ENCODE results near the gene AKT2. TPM values are rescaled to one million over a fixed set of nuclear protein-coding genes. Genes with fewer than 3 reads are reported as not detected.

Gene AKT2
- total and polyA plus RNA-seq, 12 donors: 56.7 to 147 (median 123) TPM

- no peak overlapping the region for H3K27ac ChIP-seq
- no peak for DNase-seq
- WGBS, 2 donors: 73 to 79% methylated on average over 4 of the region's 4 CpGs
- H3K36me3 ChIP-seq: peaks cover 0 to 78% (median 32%) of the 10 kb centered on the region in 9 donors
- peaks cover 0 to 27% (median 12%) of the 10 kb centered on the region in 9 donors for H3K4me1 ChIP-seq
- TF ChIP-seq, protein P1, sequence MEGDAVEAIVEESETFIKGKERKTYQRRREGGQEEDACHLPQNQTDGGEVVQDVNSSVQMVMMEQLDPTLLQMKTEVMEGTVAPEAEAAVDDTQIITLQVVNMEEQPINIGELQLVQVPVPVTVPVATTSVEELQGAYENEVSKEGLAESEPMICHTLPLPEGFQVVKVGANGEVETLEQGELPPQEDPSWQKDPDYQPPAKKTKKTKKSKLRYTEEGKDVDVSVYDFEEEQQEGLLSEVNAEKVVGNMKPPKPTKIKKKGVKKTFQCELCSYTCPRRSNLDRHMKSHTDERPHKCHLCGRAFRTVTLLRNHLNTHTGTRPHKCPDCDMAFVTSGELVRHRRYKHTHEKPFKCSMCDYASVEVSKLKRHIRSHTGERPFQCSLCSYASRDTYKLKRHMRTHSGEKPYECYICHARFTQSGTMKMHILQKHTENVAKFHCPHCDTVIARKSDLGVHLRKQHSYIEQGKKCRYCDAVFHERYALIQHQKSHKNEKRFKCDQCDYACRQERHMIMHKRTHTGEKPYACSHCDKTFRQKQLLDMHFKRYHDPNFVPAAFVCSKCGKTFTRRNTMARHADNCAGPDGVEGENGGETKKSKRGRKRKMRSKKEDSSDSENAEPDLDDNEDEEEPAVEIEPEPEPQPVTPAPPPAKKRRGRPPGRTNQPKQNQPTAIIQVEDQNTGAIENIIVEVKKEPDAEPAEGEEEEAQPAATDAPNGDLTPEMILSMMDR (IDR thresholded peaks at IDR 0.05): no peak
- H3K9me3 ChIP-seq: no peaks in the 10 kb centered on the region
- H3K4me3 ChIP-seq: no peak overlapping the region
- intact Hi-C loops (cut with DNase I): no loop called here
- no peaks in the 10 kb centered on the region for H3K27me3 ChIP-seq
- ATAC-seq: no peak
These were observed 33.2 kb downstream of the AKT2 start for GRCh38 chr19:40251991-40252390.

DNA sequence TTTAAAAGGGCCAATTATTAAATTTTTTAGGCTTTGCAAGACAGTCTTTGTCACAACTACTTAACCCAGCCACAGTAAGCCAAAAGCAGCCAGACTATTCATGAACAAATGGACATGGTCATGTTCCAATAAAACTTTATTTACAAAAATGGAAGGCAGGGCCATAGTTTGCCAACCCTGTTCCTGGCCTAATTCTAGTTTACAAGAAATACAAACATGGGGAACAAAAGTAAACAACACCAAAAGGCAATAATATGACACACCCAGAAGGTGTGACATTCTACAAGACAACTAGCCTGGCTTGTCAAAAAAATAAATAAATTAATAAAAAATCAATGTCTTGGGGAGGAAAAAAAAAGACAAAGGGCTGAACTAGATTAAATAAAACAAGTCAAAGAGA is 33.9 kb downstream of the AKT2 start:
- TF ChIP-seq, protein P1 (IDR thresholded peaks at IDR 0.05): no peak
- no peak for ATAC-seq
- Histone ChIP-seq H3K4me1 (peaks cover 0 to 21% (median 11%) of the 10 kb centered on the region in 9 donors), H3K4me3 (no peak overlapping the region), H3K9me3 (no peaks in the 10 kb centered on the region), H3K27me3 (no peaks in the 10 kb centered on the region), H3K36me3 (peaks cover 0 to 71% (median 26%) of the 10 kb centered on the region in 9 donors), H3K27ac (no peak overlapping the region)
- DNase-seq: no peak
- intact Hi-C loops (cut with DNase I): no loop called here

GRCh38 chr19:40249781-40250180 is 35.4 kb downstream of the AKT2 start:
- ATAC-seq: no peak
- WGBS, 2 donors: 88 to 90% methylated on average over 11 of the region's 11 CpGs
- DNase-seq: no peak

DNA sequence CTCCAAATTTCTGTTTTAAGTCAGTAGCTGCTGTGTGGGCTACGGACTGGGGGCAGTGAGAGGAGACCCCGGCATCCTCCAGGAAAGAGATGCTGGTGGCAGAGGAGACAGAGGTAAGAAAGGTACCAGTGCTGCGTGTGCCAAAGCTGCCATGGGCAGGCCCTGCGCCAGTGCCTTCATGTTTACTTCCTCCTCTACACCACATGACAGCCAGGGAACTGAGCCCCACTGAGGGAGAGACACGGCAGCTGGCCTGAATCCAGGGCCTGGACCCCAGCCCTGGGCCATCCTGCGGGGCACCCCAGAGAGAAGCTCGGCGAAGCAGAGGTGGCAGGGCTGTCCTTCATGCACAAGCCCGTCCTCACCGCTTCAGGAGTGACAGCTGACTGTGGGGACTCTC is 35.9 kb downstream of the AKT2 start:
- no peak overlapping the region for H3K4me3 ChIP-seq
- TF ChIP-seq, protein P1 (IDR thresholded peaks at IDR 0.05): no peak
- ATAC-seq (no peak), DNase-seq (no peak)
- no peaks in the 10 kb centered on the region for H3K27me3 ChIP-seq
- intact Hi-C loops (cut with DNase I): no loop called here
- H3K27ac ChIP-seq: no peak overlapping the region
- peaks cover 0 to 50% (median 8%) of the 10 kb centered on the region in 9 donors for H3K36me3 ChIP-seq
- no peaks in the 10 kb centered on the region for H3K9me3 ChIP-seq
- 77 to 85% methylated on average over 10 of the region's 10 CpGs for WGBS, 2 donors
- peaks cover 0 to 37% (median 18%) of the 10 kb centered on the region in 9 donors for H3K4me1 ChIP-seq

More at GRCh38 chr19:40249781-40250180, 35.4 kb downstream of the AKT2 start:
- no peak overlapping the region for H3K4me3 ChIP-seq
- TF ChIP-seq, protein P1 (IDR thresholded peaks at IDR 0.05): no peak
- H3K4me1 ChIP-seq: peaks cover 0 to 32% (median 18%) of the 10 kb centered on the region in 9 donors
- H3K9me3 ChIP-seq: no peaks in the 10 kb centered on the region
- no peaks in the 10 kb centered on the region for H3K27me3 ChIP-seq
- intact Hi-C loops (cut with DNase I): no loop called here
- H3K36me3 ChIP-seq: peaks cover 0 to 56% (median 12%) of the 10 kb centered on the region in 9 donors
- H3K27ac ChIP-seq: no peak overlapping the region

Measured in heart right ventricle (tissue), 16 donors.